Stimulated activated CD8-positive, alpha-beta memory T cell treated with anti-CD3 and anti-CD28 coated beads, Interleukin-15, amount 100 ng/mL, for 1 hour (primary cell): Measurements from ENCODE around the gene ACIN1.

Experiments
- DNase-seq: peaks from one replicate; pipeline ENCODE4 v3.0.0-alpha.2; 2020; ENCODE audit warnings: low read depth

Gene ACIN1, protein sequence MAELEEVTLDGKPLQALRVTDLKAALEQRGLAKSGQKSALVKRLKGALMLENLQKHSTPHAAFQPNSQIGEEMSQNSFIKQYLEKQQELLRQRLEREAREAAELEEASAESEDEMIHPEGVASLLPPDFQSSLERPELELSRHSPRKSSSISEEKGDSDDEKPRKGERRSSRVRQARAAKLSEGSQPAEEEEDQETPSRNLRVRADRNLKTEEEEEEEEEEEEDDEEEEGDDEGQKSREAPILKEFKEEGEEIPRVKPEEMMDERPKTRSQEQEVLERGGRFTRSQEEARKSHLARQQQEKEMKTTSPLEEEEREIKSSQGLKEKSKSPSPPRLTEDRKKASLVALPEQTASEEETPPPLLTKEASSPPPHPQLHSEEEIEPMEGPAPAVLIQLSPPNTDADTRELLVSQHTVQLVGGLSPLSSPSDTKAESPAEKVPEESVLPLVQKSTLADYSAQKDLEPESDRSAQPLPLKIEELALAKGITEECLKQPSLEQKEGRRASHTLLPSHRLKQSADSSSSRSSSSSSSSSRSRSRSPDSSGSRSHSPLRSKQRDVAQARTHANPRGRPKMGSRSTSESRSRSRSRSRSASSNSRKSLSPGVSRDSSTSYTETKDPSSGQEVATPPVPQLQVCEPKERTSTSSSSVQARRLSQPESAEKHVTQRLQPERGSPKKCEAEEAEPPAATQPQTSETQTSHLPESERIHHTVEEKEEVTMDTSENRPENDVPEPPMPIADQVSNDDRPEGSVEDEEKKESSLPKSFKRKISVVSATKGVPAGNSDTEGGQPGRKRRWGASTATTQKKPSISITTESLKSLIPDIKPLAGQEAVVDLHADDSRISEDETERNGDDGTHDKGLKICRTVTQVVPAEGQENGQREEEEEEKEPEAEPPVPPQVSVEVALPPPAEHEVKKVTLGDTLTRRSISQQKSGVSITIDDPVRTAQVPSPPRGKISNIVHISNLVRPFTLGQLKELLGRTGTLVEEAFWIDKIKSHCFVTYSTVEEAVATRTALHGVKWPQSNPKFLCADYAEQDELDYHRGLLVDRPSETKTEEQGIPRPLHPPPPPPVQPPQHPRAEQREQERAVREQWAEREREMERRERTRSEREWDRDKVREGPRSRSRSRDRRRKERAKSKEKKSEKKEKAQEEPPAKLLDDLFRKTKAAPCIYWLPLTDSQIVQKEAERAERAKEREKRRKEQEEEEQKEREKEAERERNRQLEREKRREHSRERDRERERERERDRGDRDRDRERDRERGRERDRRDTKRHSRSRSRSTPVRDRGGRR

DNA sequence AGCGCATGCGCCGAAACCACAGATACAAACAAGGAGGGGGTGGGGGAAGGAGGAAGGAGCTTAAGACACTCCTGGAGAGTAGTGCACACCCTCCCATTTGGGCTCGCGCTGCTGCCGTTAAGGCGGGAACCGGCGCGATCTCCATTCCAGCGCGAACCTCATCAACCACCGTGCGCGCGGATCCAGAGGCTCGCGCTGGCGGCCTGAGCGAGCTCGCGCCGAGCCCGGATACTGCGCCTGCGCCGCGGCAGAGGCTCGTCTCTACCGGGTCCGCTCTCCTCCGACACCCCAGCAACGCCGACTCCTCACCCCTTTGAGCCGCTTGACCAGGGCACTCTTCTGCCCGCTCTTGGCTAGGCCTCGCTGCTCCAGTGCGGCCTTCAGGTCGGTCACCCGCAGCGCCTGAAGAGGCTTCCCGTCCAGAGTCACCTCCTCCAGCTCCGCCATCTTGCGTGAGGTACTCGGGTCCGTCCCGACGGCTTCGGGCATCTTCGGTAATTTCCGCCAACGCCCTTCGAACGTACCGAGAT is at the start of gene ACIN1:
Gene ACIN1 (minus strand): TSS at position 471 of the 530 bp plus-strand sequence. CDS start 24 bp downstream, at position 447.
- peak; percentile 49 for DNase-seq

DNA sequence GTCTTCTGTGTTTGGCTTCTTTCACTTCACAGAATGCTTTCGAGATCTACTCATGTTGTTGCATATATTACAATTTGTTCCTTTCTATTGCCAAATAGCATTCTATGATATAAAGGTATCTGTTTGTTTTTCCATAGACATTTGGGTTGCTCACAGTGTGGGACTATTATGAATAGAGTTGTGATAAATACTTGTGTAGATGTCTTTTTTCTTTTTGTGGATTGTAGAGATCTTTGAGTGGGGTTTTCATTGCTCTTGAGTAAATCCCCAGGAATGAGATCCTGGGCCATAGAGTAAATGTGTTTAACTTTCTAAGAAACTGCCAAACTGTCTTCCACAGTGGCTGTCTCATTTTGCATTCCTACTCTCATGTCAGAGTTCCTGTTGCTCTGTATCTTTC is 49.0 kb upstream of the ACIN1 start:
- DNase-seq: no peak

DNA sequence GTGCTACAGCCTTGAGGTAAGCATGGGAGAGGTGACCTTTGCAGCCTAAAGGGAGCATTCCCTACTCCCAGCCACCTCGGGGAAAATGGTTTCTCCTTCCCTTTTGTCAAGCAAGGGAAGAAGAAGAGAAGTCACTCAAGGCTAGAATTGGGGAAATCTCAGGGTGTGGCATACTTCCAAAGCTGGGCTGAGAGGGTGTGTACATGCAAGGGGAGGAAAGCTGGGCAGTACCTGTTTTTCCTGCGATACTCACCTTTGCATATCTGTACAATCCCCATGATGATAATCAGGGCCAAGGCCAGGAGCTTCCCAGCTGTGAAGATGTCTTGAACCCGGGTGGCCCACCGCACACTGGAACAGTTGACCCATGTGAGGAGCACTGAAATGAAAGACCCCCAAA is 47.9 kb upstream of the ACIN1 start:
- no peak for DNase-seq

DNA sequence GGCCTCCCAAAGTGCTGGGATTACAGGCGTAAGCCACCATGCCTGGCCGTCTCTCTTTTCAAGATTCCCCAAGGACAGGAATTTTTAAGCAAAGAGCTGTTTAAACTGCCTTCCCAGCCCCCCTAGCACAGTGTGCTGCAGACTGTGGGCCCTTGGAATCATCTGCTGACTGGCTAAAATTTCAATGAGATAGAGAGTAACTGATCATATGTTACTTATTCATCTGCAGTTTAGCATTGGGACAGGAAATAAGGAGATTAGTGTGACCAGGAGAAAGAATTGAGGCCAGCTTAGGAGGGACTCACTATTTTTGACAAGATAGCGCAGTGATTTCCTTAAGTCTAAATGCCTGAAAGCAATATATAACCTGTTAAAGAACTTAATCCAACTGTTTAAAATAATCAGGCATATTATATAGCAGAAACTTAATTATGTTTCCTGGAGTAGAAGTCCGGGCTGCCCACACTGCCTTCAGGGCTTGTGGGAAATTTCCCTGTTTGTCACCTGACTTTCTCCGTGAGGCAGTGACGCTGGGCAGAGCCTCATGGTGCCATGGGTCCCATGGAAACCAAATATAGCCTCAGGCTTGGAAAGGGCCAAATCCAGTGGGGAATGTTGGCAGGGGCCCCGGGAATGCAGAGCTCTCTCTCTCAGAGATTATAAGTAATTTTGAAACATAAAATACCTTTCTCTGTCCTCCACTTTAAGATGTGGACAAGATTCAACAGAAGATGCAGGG is 46.9 kb upstream of the ACIN1 start:
- no peak for DNase-seq

DNA sequence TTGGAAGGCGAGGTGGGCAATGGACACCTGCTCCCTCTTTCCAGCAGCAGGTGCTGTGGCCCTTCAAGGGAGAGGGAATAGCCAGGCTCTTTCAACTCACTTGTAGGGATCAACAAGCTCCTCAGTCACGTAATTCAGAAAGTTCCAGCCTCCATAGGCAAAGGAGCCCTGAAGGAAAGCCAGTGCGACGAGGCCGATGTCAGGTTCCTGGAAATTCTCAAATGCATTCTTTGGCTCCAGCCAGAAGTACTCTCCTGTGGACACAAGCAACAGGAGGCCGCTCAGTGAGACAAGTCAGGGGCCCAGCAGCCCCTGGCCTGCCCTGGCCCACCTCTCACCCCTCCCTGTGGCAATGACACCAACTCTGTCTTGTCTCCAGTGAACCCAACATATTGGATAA is 45.4 kb upstream of the ACIN1 start:
- DNase-seq: no peak

DNA sequence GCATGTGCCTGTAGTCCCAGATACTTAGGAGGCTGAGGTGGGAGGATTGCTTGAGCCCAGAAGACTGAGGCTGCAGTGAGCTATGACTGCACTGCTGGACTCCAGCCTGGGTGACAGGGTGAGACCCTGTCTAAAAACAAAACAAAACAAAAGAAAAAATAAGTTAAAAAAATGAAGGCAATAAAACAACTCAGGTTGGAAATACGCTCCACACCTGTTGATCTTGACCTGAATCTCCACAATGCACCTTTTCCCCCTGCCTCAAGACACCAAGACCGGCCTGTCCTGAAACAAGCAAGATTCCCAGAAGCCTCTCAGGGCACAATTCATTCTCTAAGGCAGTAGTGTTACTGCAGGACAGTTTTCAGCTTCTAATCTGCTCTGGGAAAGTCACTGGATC is 44.9 kb upstream of the ACIN1 start:
- DNase-seq: no peak

DNA sequence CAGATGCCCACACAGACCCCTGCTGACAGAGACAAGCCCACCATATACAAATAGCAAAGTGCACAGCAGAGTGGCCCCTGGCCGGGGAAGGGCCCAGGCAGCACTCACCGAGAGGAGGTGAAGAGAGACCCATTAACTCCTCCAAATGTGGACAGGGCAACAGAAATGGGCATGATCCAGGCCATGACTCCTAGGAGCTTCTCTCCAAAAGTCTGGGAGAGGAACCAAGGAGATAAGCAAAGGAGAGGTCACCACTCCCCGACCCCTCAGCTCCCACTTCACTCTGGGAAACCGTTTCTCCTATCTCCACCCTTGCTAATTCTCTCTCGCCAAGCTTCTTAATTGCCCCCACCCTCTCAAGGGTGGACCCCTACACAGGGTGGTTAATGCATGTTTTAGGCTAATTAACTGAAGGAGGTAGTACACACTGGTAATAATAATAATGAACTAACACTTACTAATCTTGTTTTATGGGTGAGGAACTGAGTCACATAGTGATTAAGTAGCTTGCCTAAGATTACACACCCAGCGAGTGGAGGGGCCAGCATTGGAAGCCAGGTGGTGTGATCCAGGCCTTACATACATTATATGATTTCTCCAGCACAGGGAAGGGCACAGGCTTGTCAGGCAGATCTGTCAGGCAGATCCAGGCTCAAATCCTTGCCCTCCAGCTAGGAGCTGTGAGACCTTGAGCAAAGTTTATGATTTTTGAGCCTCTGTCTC is 43.0 kb upstream of the ACIN1 start:
- DNase-seq: no peak

DNA sequence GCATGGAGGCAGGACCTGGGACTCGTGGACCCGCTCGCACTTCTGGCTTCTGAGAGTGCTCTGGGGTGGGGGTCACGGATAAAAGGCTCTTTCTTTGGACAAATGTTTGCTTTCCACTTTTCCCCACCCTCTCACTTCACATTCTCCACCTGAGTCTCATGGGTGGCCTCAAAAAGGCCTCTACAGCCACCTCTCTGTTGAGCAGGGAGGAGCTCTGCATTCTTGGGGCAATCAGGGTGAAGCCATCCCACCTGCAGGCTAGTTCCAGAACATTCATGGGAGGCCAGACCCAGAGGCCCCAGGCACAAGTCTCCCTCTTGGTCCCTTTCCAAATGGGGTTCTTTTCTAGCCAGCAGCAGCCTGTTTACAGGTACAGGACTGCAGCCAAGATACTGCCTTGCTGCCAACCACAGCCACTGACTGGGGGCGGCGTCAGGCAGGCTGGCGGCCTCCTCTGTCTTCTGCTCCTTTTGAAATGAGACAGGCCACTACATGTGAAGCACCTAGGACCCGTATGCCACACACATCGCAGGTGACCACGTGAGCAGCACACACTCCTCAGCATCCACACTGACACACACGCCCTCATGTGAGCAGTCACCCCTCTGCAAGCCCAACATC is 42.4 kb upstream of the ACIN1 start:
- DNase-seq: no peak

DNA sequence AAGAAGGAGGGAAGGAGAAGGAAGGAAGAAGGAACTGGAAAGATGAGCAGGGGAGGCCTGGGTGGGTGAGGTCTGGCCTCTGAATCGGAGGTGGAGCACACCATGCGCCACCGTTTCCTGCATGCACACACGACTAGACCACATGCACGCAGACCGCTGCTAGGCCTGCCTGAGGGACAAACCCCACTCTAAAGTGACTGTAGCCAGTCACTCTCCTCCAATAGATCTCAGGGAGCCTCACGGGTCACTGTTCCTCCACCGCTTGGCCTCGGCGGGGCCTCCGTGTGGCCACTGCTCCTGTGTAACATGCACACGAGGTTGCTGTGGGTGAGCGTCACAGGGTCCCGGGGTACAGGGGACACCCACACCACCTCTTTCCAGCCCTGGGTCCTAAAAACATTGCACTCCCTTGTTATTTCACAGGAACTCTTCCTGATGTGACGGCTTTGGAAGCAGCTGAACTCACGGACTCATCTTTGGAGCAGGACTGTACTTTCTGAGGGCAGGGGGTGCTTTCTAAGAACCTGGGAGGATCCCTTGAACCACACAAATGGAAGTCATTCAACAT is 41.7 kb upstream of the ACIN1 start:
- DNase-seq: no peak

DNA sequence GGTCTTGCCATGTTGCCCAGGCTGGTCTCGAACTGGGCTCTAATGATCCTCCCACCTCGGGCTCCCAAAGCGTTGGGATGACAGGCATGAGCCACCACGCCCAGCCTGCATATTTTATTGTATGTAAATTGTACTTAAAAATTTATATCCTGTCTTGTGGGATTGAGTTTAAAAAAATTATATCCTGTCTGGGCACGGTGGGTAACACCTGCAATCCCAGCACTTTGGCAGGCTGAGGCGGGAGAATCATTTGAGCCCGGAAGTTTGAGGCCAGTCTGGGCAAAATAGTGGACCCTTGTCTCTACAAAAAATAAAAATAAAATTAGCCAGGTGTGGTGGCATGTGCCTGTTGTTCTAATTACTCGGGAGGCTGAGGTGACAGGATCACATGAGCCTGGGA is 38.0 kb upstream of the ACIN1 start:
- DNase-seq: no peak

DNA sequence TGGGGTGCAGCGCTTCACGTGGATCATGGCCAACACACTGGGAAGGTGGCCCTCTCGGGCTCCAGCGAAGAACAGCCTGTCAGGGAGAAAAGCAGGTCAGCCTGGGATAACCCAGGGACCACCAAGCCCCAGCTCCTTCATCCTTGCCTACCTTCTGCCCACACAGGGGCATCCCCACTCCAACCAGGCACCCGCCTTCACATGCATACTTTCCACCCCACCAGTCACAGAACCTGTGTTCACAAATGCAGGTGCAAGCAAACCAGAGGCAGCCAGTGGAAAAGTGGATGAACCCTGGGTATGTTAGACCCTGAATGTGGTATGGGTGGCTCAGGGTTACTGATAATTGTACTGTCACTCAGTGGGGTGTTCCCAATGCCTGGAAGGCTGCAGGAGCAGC is 36.5 kb upstream of the ACIN1 start:
- no peak for DNase-seq

DNA sequence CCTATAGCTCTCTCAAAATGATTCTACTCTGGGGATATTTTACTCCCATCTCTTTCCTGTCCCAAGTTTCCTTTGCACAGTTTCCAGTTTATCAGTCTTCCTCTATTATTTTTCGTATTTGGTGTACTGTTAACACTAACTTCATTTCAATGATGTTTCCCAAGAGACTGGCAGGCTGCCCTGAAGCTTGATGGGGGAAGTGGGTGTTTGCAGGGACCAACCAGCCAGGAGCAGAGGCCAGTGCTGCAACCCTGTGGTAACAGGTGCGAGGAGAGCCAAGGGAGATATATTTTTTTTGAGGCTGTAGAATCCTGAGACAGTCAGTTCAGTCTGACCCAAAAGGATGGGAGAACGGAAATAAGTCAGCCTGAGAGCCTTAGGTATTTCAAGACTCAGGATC is 35.9 kb upstream of the ACIN1 start:
- DNase-seq: no peak

DNA sequence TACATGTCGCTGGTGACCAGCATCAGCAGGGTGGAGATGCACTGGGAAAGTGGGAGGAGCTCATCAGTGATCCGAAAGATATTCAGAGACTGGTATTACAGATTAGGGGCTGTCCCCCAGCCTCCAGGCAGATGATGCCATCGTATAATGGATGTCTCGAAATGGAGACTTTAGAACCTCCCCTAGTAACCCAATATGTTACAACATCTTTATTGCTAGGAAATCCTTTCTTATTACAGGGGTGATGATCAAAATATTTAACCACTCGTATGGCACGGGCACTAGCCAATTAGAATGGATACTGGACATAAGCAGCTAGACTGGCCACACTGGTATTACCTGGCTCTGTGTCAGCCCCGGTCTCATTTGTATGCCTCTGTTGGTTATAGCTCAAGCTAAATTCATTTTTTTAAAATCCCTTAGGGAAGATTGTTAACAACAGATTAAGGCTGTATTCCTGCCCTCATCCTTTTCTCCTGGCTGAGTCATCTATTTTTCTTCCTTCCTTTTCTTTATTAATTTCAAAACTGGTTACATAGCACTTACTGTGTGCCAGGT is 34.9 kb upstream of the ACIN1 start:
- no peak for DNase-seq

DNA sequence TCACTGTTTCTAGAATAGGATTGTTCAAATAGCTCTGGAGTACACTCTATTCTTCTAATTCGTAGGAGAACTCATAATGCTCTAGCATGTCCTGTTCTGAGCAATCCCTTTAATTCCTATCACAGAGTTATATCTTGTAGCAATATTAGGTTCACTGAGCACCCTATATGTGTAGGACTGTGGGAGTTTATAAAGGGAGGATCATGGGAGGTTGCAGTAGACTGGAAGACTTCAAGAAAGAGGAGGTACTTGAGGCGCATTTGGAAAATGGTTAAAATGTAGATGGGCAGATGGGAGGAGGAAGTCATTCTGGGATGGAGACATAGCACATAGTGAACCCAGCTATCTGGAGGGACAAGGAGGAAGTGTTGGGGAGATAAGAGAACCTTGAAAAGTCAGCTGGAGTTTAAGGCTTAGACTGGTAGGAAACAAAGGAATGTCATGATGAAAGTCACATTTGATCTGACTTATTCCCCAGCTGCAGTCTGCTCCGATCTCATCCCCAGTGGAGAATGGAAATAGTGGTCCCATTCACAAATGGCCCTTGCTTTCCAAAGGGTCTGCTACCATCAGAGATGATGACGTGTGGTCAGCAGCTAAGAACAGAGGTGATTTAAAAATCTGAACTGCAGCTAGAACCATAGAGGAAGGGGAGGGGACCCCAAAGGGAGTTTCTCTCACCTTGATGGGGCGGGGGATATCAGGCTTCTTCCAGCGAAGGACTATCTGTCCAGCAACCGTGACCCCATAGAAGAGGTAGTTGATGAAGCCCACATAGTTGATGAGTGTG is 34.2 kb upstream of the ACIN1 start:
- DNase-seq: no peak

DNA sequence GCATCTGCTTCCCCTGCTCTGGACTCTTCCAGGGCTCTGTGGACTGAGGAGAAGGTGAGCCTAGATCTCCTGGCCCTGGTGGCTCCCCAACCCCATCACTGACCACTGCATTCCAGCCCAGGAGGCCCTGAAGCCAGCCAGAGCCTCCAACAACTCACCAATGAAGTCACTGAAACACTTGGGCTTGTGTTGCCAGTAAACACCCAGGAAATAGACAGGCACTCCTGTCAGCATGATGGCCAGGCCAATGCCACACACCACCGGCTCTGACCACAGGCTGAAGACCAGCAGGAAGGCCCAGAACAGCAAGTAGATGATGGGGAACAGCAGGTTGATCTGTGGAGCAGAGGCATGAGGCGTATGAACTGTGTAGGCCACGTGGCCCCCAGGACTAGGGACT is 32.9 kb upstream of the ACIN1 start:
- no peak for DNase-seq

DNA sequence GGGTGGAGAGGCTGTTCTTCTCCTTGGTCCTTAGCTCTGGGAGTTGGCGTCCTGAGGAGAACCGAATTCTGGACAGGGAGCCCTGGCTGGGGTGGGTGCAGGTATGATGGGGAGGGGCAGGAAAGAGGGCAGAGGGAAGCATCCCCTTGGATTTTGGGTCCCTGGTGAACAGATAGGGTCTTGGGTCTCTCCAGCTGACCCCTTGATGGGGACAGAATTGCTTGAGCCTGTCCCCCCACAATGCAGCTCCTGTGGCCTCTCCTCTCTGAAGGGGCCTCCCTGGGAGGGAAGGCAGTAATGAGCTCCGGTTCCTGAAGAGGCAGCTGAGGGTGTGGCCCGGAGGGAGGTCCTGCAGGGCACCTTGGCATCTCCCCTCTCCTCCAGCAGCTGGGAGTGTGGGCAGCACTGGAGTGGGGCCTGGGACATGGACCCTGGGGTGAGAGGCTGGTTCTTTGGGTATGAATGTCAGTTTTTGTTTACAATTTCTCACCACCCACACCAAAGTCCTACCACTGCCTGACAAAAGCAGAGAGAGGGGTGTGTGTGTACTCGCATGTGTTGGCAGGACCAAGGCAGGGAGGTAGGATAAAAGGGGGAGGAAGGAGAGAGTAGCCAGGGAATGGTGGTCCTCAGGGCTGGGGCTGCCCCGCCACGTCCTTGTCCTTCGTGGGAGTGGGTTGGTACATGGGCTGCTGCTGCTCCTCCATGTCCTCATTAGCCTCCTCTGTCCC is 31.8 kb upstream of the ACIN1 start:
- DNase-seq: no peak

DNA sequence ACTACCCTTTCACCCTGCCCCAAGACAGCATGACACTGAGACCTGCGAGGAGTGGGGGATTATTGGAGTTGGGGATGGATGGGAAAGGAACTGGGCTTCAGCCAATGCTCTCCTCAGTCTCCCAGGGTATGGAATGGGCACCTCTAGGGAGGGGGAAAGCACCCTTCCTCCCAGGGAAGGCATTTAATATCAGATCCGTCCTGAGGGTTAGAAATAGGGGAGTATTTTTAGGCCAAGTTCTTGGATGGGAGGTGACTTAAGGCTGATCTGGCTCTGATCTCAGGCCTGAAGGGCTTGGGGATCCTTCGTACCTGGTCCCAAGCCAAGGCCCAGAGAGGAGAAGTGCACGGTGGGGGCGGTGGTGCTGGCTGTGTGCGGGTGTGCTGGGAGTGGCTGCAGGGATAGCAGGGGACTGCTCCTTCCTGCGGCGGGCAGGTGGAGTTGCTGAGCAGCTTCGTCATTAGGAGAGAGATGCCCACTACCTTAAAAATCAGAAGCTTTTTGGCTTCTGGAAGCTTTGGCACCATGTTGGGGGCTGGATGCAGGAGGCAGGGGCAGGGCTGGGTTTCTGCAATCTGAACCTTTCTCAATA is 31.1 kb upstream of the ACIN1 start:
- DNase-seq: no peak

DNA sequence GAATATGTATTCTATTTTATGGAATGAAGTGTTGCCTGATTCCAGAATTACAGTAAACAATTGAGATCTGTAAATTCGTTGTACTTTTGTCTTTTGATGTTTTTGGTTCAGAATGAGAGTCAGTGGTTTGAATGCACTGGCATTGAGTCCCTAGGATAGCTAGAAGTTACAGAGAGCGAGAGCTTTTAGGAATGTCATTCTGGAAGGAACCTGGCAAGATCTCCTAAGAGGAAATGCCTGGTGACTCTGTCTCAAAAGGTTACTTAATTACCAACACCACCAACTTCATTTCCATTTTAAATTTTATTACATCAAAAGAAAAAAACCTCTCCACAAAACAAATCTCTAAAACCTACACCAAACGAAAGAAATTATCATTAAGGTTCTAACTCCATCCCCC is 30.1 kb upstream of the ACIN1 start:
- no peak for DNase-seq
